MM.1S (cell line): ENCODE results near the gene IGSF6.

Experiments
- CTCF ChIP-seq: fragments of 300-600 bp; sonication (generic); IDR thresholded peaks from 2 replicates; pipeline ENCODE4 v1.5.1; 2016; ENCODE audit warnings: antibody characterized with exemption, low read length, mixed read lengths
- EZH2 ChIP-seq: fragments of 300-600 bp; sonication (generic); optimal IDR thresholded peaks from 2 replicates; pipeline ENCODE3; 2017; ENCODE audit warnings: low read depth, mild to moderate bottlenecking, antibody characterized with exemption, low read length, mixed read lengths

DNA sequence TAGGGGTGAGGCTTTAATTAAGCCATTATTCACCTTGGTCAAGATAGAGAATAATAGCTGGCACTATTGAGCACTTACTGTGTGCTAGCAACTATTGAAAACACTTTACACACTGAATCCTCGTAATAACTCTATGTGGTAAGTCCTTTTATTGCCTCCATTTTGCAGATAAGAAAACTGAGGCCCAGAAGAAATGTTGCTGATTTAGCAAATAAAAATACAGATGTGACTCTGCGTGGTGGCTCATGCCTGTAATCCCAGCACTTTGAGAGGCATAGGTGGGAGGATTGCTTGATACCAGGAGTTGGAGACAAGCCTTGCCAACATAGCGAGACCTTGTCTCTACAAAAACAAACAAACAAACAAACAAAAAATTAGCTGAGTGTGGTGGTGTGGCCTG, 30.8 kb upstream of the IGSF6 start:
- TF ChIP-seq CTCF (no peak), EZH2 (no peak)
